Measurements from ENCODE around the gene ATP13A5. TPM values are rescaled to one million over a fixed set of nuclear protein-coding genes. Genes with fewer than 3 reads are reported as not detected.

Gene ATP13A5
- total RNA-seq, 1 donor from 2014 or later = 0.23 TPM

DNA sequence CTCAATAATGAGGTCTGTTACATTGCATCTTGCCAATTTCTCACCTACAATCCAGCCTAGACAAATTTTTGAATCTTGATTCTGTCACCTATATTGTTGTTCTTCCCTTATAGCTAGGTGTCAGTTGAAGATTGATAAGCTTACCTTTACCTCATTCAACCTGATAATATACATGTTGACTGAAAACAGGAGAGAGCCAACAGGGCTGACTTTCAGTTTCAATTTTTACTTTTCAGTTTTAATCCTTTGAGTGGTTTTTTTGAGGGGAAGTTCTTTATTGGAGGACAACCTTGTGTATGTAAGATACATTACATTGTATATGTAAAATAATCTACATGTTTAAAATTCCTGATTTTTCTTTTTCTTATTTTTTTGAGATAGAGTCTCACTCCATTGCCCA, 5.8 kb downstream of the ATP13A5 start:
- TF ChIP-seq, protein P1, sequence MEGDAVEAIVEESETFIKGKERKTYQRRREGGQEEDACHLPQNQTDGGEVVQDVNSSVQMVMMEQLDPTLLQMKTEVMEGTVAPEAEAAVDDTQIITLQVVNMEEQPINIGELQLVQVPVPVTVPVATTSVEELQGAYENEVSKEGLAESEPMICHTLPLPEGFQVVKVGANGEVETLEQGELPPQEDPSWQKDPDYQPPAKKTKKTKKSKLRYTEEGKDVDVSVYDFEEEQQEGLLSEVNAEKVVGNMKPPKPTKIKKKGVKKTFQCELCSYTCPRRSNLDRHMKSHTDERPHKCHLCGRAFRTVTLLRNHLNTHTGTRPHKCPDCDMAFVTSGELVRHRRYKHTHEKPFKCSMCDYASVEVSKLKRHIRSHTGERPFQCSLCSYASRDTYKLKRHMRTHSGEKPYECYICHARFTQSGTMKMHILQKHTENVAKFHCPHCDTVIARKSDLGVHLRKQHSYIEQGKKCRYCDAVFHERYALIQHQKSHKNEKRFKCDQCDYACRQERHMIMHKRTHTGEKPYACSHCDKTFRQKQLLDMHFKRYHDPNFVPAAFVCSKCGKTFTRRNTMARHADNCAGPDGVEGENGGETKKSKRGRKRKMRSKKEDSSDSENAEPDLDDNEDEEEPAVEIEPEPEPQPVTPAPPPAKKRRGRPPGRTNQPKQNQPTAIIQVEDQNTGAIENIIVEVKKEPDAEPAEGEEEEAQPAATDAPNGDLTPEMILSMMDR (IDR thresholded peaks at IDR 0.05; ENCODE audit: unreplicated experiment) = no peak
- no peak overlapping the region for H3K4me3 Mint-ChIP-seq (ENCODE audit: unreplicated experiment)
- H3K36me3 Mint-ChIP-seq (ENCODE audit: low read depth, unreplicated experiment) = no peaks in the 10 kb centered on the region
- no peaks in the 10 kb centered on the region for H3K9me3 Mint-ChIP-seq (ENCODE audit: unreplicated experiment)
- peaks cover 1% of the 10 kb centered on the region for H3K27me3 Mint-ChIP-seq (ENCODE audit: unreplicated experiment)
- H3K4me1 Mint-ChIP-seq (ENCODE audit: unreplicated experiment) = peaks cover 5% of the 10 kb centered on the region
- DNase-seq (ENCODE audit: low spot score) = no peak
- H3K27ac Mint-ChIP-seq (ENCODE audit: unreplicated experiment) = no peak overlapping the region

DNA sequence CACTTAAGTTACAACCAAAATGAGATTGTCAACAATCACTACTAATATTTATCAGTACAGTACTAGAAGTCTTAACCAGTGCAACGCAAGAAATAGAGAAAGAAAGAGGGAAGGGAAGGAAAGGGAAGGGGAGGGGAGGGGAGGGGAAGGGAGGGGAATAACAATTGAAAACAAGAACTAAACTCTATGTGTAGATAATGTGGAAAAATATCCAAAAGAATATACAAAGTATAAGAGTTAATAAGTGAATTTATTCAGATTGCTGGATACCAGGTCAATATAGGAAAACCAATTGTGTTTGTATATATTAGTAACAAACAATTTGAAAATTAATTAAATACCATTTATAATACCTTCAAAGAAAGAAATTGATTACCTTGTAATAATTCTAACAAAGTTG, 10.7 kb downstream of the ATP13A5 start:
- TF ChIP-seq, protein P1 (IDR thresholded peaks at IDR 0.05; ENCODE audit: unreplicated experiment) = no peak
- H3K36me3 Mint-ChIP-seq (ENCODE audit: low read depth, unreplicated experiment) = no peaks in the 10 kb centered on the region
- H3K9me3 Mint-ChIP-seq (ENCODE audit: unreplicated experiment) = no peaks in the 10 kb centered on the region
- H3K27ac Mint-ChIP-seq (ENCODE audit: unreplicated experiment) = no peak overlapping the region
- DNase-seq (ENCODE audit: low spot score) = no peak
- no peaks in the 10 kb centered on the region for H3K27me3 Mint-ChIP-seq (ENCODE audit: unreplicated experiment)
- H3K4me1 Mint-ChIP-seq (ENCODE audit: unreplicated experiment) = no peaks in the 10 kb centered on the region
- H3K4me3 Mint-ChIP-seq (ENCODE audit: unreplicated experiment) = no peak overlapping the region

DNA sequence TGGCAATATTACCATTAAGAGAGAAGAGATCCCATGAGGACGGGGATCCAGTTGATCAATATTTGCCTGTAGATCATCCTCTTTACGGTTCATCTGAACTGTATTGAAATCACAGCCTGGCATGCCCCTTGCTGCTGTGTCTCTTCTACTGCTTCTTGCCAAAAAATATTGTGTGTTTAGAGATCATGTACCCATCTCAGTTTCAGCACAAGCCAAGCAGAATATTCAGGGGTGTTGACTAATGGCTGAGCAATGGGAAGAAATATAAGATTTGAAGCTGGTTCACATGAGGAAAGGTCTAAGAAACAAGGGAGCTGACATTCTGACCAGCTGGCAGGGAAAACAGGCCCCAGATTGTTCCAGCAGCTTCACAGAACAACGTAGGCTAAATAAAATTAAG, 21.3 kb downstream of the ATP13A5 start:
- no peak for DNase-seq (ENCODE audit: low spot score)
- no peak overlapping the region for H3K4me3 Mint-ChIP-seq (ENCODE audit: unreplicated experiment)
- no peaks in the 10 kb centered on the region for H3K4me1 Mint-ChIP-seq (ENCODE audit: unreplicated experiment)
- H3K36me3 Mint-ChIP-seq (ENCODE audit: low read depth, unreplicated experiment) = no peaks in the 10 kb centered on the region
- no peaks in the 10 kb centered on the region for H3K27me3 Mint-ChIP-seq (ENCODE audit: unreplicated experiment)
- TF ChIP-seq, protein P1 (IDR thresholded peaks at IDR 0.05; ENCODE audit: unreplicated experiment) = no peak
- no peak overlapping the region for H3K27ac Mint-ChIP-seq (ENCODE audit: unreplicated experiment)
- H3K9me3 Mint-ChIP-seq (ENCODE audit: unreplicated experiment) = no peaks in the 10 kb centered on the region

DNA sequence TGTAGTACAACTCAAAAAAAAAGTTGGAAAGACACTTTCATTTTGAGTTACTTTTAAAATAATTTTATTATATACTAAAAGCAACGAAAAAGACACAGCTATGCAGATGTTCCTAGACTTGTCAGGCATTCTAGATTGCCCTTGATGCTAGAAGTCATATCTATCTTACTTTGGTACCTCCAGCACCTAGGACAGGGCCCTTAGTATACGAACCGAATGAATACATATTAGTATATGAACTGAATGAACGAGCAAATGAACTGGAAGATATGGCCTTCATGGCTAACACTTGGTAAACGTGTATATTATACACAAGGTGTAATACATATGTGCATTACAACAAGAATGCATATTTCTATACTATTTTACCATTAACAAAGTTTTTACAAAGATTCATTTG, 24.1 kb downstream of the ATP13A5 start:
- H3K36me3 Mint-ChIP-seq (ENCODE audit: low read depth, unreplicated experiment) = no peaks in the 10 kb centered on the region
- TF ChIP-seq, protein P1 (IDR thresholded peaks at IDR 0.05; ENCODE audit: unreplicated experiment) = no peak
- H3K9me3 Mint-ChIP-seq (ENCODE audit: unreplicated experiment) = no peaks in the 10 kb centered on the region
- no peak overlapping the region for H3K4me3 Mint-ChIP-seq (ENCODE audit: unreplicated experiment)
- DNase-seq (ENCODE audit: low spot score) = no peak
- H3K27me3 Mint-ChIP-seq (ENCODE audit: unreplicated experiment) = no peaks in the 10 kb centered on the region
- H3K4me1 Mint-ChIP-seq (ENCODE audit: unreplicated experiment) = no peaks in the 10 kb centered on the region
- no peak overlapping the region for H3K27ac Mint-ChIP-seq (ENCODE audit: unreplicated experiment)

DNA sequence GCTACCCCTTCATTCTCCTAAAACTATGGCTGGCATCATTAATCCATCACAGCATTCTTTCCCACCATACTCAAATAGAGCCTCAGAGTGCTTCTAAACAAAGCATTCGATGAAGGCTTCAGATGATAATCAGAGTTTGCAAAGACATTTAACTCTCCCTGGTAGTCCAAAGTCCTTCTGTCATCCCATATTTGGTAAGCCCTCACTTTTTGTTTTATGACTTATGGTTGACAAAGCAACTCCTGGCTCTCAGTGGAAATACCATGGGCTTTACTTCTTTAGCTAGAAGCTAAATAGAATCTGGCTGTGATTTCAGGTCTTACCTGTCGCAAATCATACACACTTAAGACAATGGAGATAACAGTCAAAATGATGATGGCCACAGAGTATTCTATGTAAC, 27.8 kb downstream of the ATP13A5 start:
- Mint-ChIP-seq H3K4me3 (ENCODE audit: unreplicated experiment) (no peak overlapping the region), H3K36me3 (ENCODE audit: low read depth, unreplicated experiment) (no peaks in the 10 kb centered on the region), H3K9me3 (ENCODE audit: unreplicated experiment) (no peaks in the 10 kb centered on the region), H3K27me3 (ENCODE audit: unreplicated experiment) (no peaks in the 10 kb centered on the region), H3K27ac (ENCODE audit: unreplicated experiment) (no peak overlapping the region), H3K4me1 (ENCODE audit: unreplicated experiment) (no peaks in the 10 kb centered on the region)
- no peak for DNase-seq (ENCODE audit: low spot score)
- TF ChIP-seq, protein P1 (IDR thresholded peaks at IDR 0.05; ENCODE audit: unreplicated experiment) = no peak

Measured in endothelial cell (in vitro differentiated cells).